Thyroid gland (tissue), 4 donors: ENCODE data around the gene ZNF208. TPM values are rescaled to one million over a fixed set of nuclear protein-coding genes. Genes with fewer than 3 reads are reported as not detected.

Experiments
- DNase-seq, 2 donors: peaks; one replicate each; pipeline ENCODE4 v3.0.0-alpha.2; 2019
- H3K27ac ChIP-seq, 3 donors: fragments of 200-600 bp; sonication (generic); 1 replicate in 2 of 3; 2 replicates in 1 of 3; pipeline ENCODE4 v1.5.1; 2016 to 2019; ENCODE audit warnings: mild to moderate bottlenecking in 1 of 3, moderate library complexity in 1 of 3
- H3K27me3 ChIP-seq: fragments of 200-600 bp; sonication (generic); one replicate; pipeline ENCODE4 v1.5.1; 2019
- H3K36me3 ChIP-seq, 2 donors: fragments of 200-600 bp; sonication (generic); one replicate each; pipeline ENCODE4 v1.5.1; 2016 to 2019
- H3K4me1 ChIP-seq, 2 donors: fragments of 200-600 bp; sonication (generic); one replicate each; pipeline ENCODE4 v1.5.1; 2017 to 2019
- H3K4me3 ChIP-seq, 3 donors: fragments of 200-600 bp; sonication (generic); replicated peaks in 1 of 3; 1 replicate in 2 of 3; 2 replicates in 1 of 3; pipeline ENCODE4 v1.5.1; 2016; ENCODE audit warnings: mild to moderate bottlenecking in 1 of 3
- H3K9me3 ChIP-seq: fragments of 200-600 bp; sonication (generic); one replicate; pipeline ENCODE4 v1.5.1; 2017
- POLR2A ChIP-seq, 2 donors: fragments of 450-650 bp; IDR thresholded peaks; one replicate each; pipeline ENCODE4 v1.6.1; 2017; ENCODE audit warnings: antibody characterized with exemption in 2 of 2, mild to moderate bottlenecking in 2 of 2, moderate library complexity in 1 of 2
- WGBS, 2 donors: methylation state at CpG; one replicate each; pipeline ENCODE4 v1.1.5; 2017; 5-methylcytosine and 5-hydroxymethylcytosine counted together
- intact Hi-C: fragments of 100-400 bp; cut with DNase I; formaldehyde crosslinking; loops from one replicate; pipeline ENCODE4 v1.15.1; 2023
- total RNA-seq, 4 donors: library from RNA; depleted of rRNA; stranded (reverse); fragments of >200 nt; gene quantifications; one replicate each; pipeline ENCODE4 v1.2.3, GENCODE V29; 2016
- TF ChIP-seq, protein P1 (sequence below), 6 experiments: fragments of 200-600 bp in 3 of 6; fragments of 450-650 bp in 3 of 6; sonication (generic) in 3 of 6; IDR thresholded peaks; one replicate each; pipeline ENCODE4 v1.5.1; 2016 to 2019; ENCODE audit warnings: antibody characterized with exemption in 6 of 6, mild to moderate bottlenecking in 2 of 6, inconsistent platforms in 1 of 6, moderate library complexity in 1 of 6

ZNF208 gene
- total RNA-seq, 4 donors from 2014 or later = 17.8 to 44.1 (median 27.2) TPM

DNA sequence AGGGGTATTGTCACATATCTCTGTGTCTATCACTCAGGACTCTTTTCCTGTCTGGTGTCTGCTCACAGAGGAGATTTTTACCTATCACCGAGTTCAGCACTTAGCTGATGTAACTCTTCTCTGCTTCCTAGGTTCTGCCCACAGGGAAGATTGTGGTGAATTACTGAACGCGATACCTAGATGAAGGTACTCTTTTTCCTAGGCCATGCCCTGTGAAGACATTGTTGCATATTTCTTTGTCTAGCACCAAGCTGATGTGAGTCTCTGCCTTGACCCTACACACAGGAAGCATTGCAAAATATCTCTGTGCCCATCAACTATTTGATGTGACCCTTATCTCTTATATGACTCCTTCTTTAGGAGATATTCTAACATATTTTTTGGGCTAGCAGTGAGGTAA is 102.7 kb downstream of the ZNF208 start:
- intact Hi-C loops = no loop called here
- WGBS, 2 donors = 88 to 94% methylated on average over 3 of the region's 3 CpGs
- no peaks in the 10 kb centered on the region for H3K4me1 ChIP-seq

DNA sequence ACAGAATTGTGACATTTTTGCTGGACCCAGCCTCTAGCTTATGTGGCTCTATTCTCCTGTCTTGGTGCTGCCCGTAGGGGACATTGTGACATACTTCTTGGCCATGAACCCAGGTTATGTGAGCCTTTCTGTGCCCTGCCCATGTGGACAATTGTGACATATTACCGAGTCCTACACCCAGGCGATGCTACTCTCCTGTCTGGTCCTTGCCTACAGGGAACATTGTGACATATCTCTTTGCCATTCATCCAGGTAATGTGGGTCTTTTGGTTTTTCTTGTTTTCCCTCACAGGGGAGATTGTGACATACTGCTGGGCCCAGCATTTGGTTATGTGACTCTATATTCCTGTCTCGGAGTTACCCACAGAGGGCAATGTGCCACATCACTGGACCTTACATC is 103.2 kb downstream of the ZNF208 start:
- WGBS, 2 donors = 96 to 98% methylated on average over 4 of the region's 4 CpGs
- no peak overlapping the region for H3K27ac ChIP-seq
- intact Hi-C loops = no loop called here
- H3K27me3 ChIP-seq = no peaks in the 10 kb centered on the region
- TF ChIP-seq, protein P1, sequence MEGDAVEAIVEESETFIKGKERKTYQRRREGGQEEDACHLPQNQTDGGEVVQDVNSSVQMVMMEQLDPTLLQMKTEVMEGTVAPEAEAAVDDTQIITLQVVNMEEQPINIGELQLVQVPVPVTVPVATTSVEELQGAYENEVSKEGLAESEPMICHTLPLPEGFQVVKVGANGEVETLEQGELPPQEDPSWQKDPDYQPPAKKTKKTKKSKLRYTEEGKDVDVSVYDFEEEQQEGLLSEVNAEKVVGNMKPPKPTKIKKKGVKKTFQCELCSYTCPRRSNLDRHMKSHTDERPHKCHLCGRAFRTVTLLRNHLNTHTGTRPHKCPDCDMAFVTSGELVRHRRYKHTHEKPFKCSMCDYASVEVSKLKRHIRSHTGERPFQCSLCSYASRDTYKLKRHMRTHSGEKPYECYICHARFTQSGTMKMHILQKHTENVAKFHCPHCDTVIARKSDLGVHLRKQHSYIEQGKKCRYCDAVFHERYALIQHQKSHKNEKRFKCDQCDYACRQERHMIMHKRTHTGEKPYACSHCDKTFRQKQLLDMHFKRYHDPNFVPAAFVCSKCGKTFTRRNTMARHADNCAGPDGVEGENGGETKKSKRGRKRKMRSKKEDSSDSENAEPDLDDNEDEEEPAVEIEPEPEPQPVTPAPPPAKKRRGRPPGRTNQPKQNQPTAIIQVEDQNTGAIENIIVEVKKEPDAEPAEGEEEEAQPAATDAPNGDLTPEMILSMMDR (IDR thresholded peaks at IDR 0.05) = no peak
- TF ChIP-seq POLR2A (IDR thresholded peaks at IDR 0.05) = no peak
- no peaks in the 10 kb centered on the region for H3K9me3 ChIP-seq
- no peak for DNase-seq
- no peaks in the 10 kb centered on the region for H3K4me1 ChIP-seq
- no peaks in the 10 kb centered on the region for H3K36me3 ChIP-seq
- no peak overlapping the region for H3K4me3 ChIP-seq

More for the DNA sequence above, 102.7 kb downstream of the ZNF208 start:
- Histone ChIP-seq H3K27ac (no peak overlapping the region), H3K9me3 (no peaks in the 10 kb centered on the region), H3K4me3 (no peak overlapping the region), H3K36me3 (no peaks in the 10 kb centered on the region), H3K27me3 (no peaks in the 10 kb centered on the region)
- DNase-seq = no peak
- TF ChIP-seq POLR2A (IDR thresholded peaks at IDR 0.05) = no peak
- TF ChIP-seq, protein P1 (IDR thresholded peaks at IDR 0.05) = no peak

DNA sequence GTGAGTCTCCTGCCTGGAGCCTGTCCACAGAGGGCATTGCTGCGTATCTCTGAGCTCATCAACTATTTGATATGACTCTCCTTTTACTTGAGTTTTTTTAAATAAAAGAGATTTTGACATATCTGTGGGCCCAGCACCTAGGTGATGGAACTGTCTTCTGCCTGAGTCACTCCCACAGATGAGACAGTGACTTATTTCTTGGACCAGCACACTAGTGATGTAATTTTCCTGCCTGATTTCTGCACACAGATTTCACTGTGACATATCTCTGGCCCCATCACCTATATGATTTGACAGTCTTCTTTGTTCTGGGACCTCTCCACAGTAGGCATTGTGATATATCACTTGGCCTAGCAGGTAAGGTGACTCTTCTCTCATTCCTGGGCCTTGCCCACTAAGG is 108.2 kb downstream of the ZNF208 start:
- intact Hi-C loops = no loop called here
- no peak overlapping the region for H3K4me3 ChIP-seq
- H3K27ac ChIP-seq = no peak overlapping the region
- H3K27me3 ChIP-seq = no peaks in the 10 kb centered on the region
- H3K9me3 ChIP-seq = no peaks in the 10 kb centered on the region
- TF ChIP-seq, protein P1 (IDR thresholded peaks at IDR 0.05) = no peak
- no peak for TF ChIP-seq POLR2A (IDR thresholded peaks at IDR 0.05)
- DNase-seq = no peak
- WGBS, 2 donors = 63 to 96% methylated on average over 1 of the region's 1 CpG
- H3K4me1 ChIP-seq = no peaks in the 10 kb centered on the region
- H3K36me3 ChIP-seq = no peaks in the 10 kb centered on the region

DNA sequence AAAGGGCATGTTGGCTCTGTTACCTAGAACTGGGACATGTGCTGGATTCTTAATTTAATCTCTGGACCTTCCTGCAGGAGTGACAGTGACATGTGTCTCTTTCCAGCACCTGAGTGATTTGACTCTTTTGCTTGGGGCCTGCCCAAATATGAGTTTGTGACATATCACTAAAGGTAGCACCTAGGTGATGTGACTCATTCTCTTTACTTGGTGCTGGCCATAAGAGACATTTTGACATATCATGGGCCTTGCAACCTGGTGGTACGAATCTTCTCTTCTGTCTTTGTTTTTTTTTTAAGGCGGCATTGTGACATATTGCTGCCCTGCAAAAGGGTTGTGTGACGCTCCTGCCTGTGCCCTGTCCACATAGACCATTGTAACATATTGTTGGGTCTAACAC is 108.9 kb downstream of the ZNF208 start:
- intact Hi-C loops = no loop called here
- Histone ChIP-seq H3K4me3 (no peak overlapping the region), H3K9me3 (no peaks in the 10 kb centered on the region), H3K36me3 (no peaks in the 10 kb centered on the region), H3K4me1 (no peaks in the 10 kb centered on the region), H3K27me3 (no peaks in the 10 kb centered on the region), H3K27ac (no peak overlapping the region)
- DNase-seq = no peak
- no peak for TF ChIP-seq POLR2A (IDR thresholded peaks at IDR 0.05)
- TF ChIP-seq, protein P1 (IDR thresholded peaks at IDR 0.05) = no peak
- WGBS, 2 donors = 80 to 93% methylated on average over 3 of the region's 3 CpGs

DNA sequence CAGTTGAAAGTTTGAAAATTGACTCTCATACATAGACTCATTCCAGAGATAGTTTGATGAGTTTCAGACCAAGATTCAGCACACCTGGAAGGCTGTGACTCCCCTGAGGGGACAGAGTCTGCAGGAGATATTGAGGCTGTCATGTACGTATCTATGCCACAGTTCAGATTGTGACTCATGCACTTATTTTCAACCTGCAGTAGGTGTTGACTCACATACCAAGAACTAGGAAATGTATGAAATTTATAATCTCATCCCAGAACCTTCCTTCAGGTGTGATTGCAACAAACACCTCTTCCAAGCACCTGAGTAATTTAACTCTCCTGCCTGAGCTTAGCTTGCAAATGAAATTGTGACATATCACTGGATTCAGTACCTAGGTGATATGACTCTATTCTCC is 110.3 kb downstream of the ZNF208 start:
- Histone ChIP-seq H3K27ac (no peak overlapping the region), H3K4me1 (no peaks in the 10 kb centered on the region), H3K9me3 (no peaks in the 10 kb centered on the region), H3K4me3 (no peak overlapping the region), H3K36me3 (no peaks in the 10 kb centered on the region), H3K27me3 (no peaks in the 10 kb centered on the region)
- WGBS, 2 donors = 93 to 95% methylated on average over 1 of the region's 1 CpG
- intact Hi-C loops = no loop called here
- TF ChIP-seq, protein P1 (IDR thresholded peaks at IDR 0.05) = no peak
- TF ChIP-seq POLR2A (IDR thresholded peaks at IDR 0.05) = no peak
- DNase-seq = no peak
